Colon (tissue), 2 donors: ENCODE measurements around the gene RPL19.

Experiments
- FAIRE-seq: peaks from 2 replicates; lab custom pipeline; 2012; peaks lifted over from hg19 to GRCh38; lab: Jason Lieb, UNC
- donor health status: control.
- donor health status: control.

Gene RPL19

GRCh38 chr17:39197380-39198185 lies 2.5 kb upstream of the RPL19 start, which contains the start of gene CACNB1:
Gene CACNB1 (minus strand): TSS chr17:39197669. CDS start chr17:39197495, 174 bp downstream.
- no peak for FAIRE-seq

- FAIRE-seq = no peak
Observed at GRCh38 chr17:39198186-39198566, 1.9 kb upstream of the RPL19 start.

- no peak for FAIRE-seq
Observed at GRCh38 chr17:39199820-39200069, 338 bp upstream of the RPL19 start.

GRCh38 chr17:39200957-39201510 lies 951 bp downstream of the RPL19 start:
- no peak for FAIRE-seq

GRCh38 chr17:39204245-39204644 lies 4.2 kb downstream of the RPL19 start:
- no peak for FAIRE-seq

GRCh38 chr17:39205112-39205526 lies 5.0 kb downstream of the RPL19 start:
- FAIRE-seq = no peak

- FAIRE-seq = no peak
Observed at GRCh38 chr17:39208136-39208535, 8.1 kb downstream of the RPL19 start.

GRCh38 chr17:39208893-39209292 lies 8.8 kb downstream of the RPL19 start:
- FAIRE-seq = no peak

- FAIRE-seq = no peak
Observed at GRCh38 chr17:39209317-39210092, 9.4 kb downstream of the RPL19 start.

- FAIRE-seq = no peak
Observed at GRCh38 chr17:39210093-39210434, 10.0 kb downstream of the RPL19 start.

- FAIRE-seq = no peak
Observed at GRCh38 chr17:39212195-39212810, 12.2 kb downstream of the RPL19 start.

GRCh38 chr17:39212841-39213480 lies 12.9 kb downstream of the RPL19 start:
- FAIRE-seq = no peak

GRCh38 chr17:39213852-39214251 lies 13.8 kb downstream of the RPL19 start:
- no peak for FAIRE-seq

- no peak for FAIRE-seq
Observed at GRCh38 chr17:39217734-39218369, 17.8 kb downstream of the RPL19 start.

- no peak for FAIRE-seq
Observed at GRCh38 chr17:39218906-39219305, 18.8 kb downstream of the RPL19 start.

- no peak for FAIRE-seq
Observed at GRCh38 chr17:39219647-39220154, 19.6 kb downstream of the RPL19 start.

- FAIRE-seq = no peak
Observed at GRCh38 chr17:39221572-39221971, 21.5 kb downstream of the RPL19 start.

GRCh38 chr17:39222151-39222550 lies 22.1 kb downstream of the RPL19 start:
- no peak for FAIRE-seq

GRCh38 chr17:39222866-39223834 lies 23.1 kb downstream of the RPL19 start:
- FAIRE-seq = no peak
